Liver (tissue), 9 donors: Measurements from ENCODE around the gene PCBP1. TPM values are rescaled to one million over a fixed set of nuclear protein-coding genes. Genes with fewer than 3 reads are reported as not detected.

ENCODE experiments used
- DNase-seq: peaks from one replicate; pipeline ENCODE4 v3.0.0-alpha.2; 2017; ENCODE audit warnings: low spot score
- H3K27ac ChIP-seq, 2 donors: one replicate each; pipeline ENCODE4 v1.7.0; 2013; ENCODE audit warnings: inconsistent platforms in 2 of 2, low read length in 2 of 2, control low read depth in 1 of 2, low read depth in 1 of 2, mild to moderate bottlenecking in 1 of 2
- H3K27me3 ChIP-seq, 4 donors: one replicate each; pipeline versions ENCODE4 v1.6.1 to v1.7.0; 2013; ENCODE audit warnings: low read length in 3 of 4, inconsistent platforms in 1 of 4, mild to moderate bottlenecking in 1 of 4, moderate library complexity in 1 of 4; ENCODE audit not compliant: control insufficient read depth in 4 of 4, insufficient read depth in 4 of 4
- H3K36me3 ChIP-seq, 4 donors: one replicate each; pipeline versions ENCODE4 v1.6.1 to v1.7.0; 2013; ENCODE audit warnings: low read length in 3 of 4, mild to moderate bottlenecking in 3 of 4, low read depth in 1 of 4, moderate library complexity in 1 of 4; ENCODE audit not compliant: control insufficient read depth in 4 of 4, insufficient read depth in 3 of 4
- H3K4me1 ChIP-seq, 4 donors: one replicate each; pipeline versions ENCODE4 v1.6.1 to v1.7.0; 2013; ENCODE audit warnings: low read length in 3 of 4, mild to moderate bottlenecking in 3 of 4, moderate library complexity in 1 of 4; ENCODE audit not compliant: control insufficient read depth in 4 of 4, insufficient read depth in 4 of 4
- H3K4me3 ChIP-seq, 3 donors: one replicate each; pipeline versions ENCODE4 v1.6.1 to v1.7.0; 2013; ENCODE audit warnings: low read length in 3 of 3, control low read depth in 1 of 3, low read depth in 1 of 3, mild to moderate bottlenecking in 1 of 3
- H3K9ac ChIP-seq, 2 donors: one replicate each; pipeline ENCODE4 v1.7.0; 2013; ENCODE audit warnings: low read length in 2 of 2, mild to moderate bottlenecking in 2 of 2, moderate library complexity in 2 of 2, control low read depth in 1 of 2, low read depth in 1 of 2
- H3K9me3 ChIP-seq, 4 donors: one replicate each; pipeline versions ENCODE4 v1.6.1 to v1.7.0; 2013; ENCODE audit warnings: low read length in 3 of 4; ENCODE audit not compliant: control insufficient read depth in 4 of 4
- EGR1 ChIP-seq, 2 donors: IDR thresholded peaks; 2 replicates each; pipeline ENCODE4 v1.6.1; 2016 to 2018; ENCODE audit warnings: antibody characterized with exemption in 2 of 2, low read depth in 2 of 2
- FOXA1 ChIP-seq: IDR thresholded peaks from 2 replicates; pipeline ENCODE4 v1.6.1; 2016; ENCODE audit warnings: antibody characterized with exemption
- FOXA2 ChIP-seq: IDR thresholded peaks from 2 replicates; pipeline ENCODE4 v1.6.1; 2016; ENCODE audit warnings: antibody characterized with exemption
- GABPA ChIP-seq, 2 donors: IDR thresholded peaks in 1 of 2; conservative IDR thresholded peaks in 1 of 2; 2 replicates each; pipeline ENCODE4 v1.6.1; 2016; ENCODE audit warnings: antibody characterized with exemption in 2 of 2, mild to moderate bottlenecking in 1 of 2, moderate library complexity in 1 of 2
- HNF4A ChIP-seq, 2 donors: conservative IDR thresholded peaks; 2 replicates each; pipeline ENCODE4 v1.6.1; 2016; ENCODE audit warnings: antibody characterized with exemption in 2 of 2, mild to moderate bottlenecking in 2 of 2
- HNF4G ChIP-seq: IDR thresholded peaks from 2 replicates; pipeline ENCODE4 v1.6.1; 2016; ENCODE audit warnings: antibody characterized with exemption
- JUND ChIP-seq, 2 donors: IDR thresholded peaks; 2 replicates each; pipeline ENCODE4 v1.6.1; 2016; ENCODE audit warnings: antibody characterized with exemption in 2 of 2
- MAX ChIP-seq: IDR thresholded peaks from 2 replicates; pipeline ENCODE4 v1.6.1; 2016; ENCODE audit warnings: antibody characterized with exemption
- NR2F2 ChIP-seq: IDR thresholded peaks from 2 replicates; pipeline ENCODE4 v1.6.1; 2016; ENCODE audit warnings: antibody characterized with exemption
- RAD21 ChIP-seq, 2 donors: IDR thresholded peaks; 2 replicates each; pipeline ENCODE4 v1.6.1; 2016; ENCODE audit warnings: antibody characterized with exemption in 2 of 2, mild to moderate bottlenecking in 2 of 2
- RXRA ChIP-seq, 2 donors: IDR thresholded peaks; 2 replicates each; pipeline ENCODE4 v1.6.1; 2017 to 2018; ENCODE audit warnings: antibody characterized with exemption in 2 of 2, mild to moderate bottlenecking in 1 of 2
- SP1 ChIP-seq: IDR thresholded peaks from 2 replicates; pipeline ENCODE4 v1.6.1; 2018; ENCODE audit warnings: antibody characterized with exemption, mild to moderate bottlenecking
- TAF1 ChIP-seq: conservative IDR thresholded peaks from 2 replicates; pipeline ENCODE4 v1.6.1; 2016; ENCODE audit warnings: antibody characterized with exemption, mild to moderate bottlenecking
- YY1 ChIP-seq: IDR thresholded peaks from 2 replicates; pipeline ENCODE4 v1.6.1; 2016; ENCODE audit warnings: antibody characterized with exemption, mild to moderate bottlenecking
- ZBTB33 ChIP-seq: IDR thresholded peaks from 2 replicates; pipeline ENCODE4 v1.6.1; 2016; ENCODE audit warnings: antibody characterized with exemption
- WGBS: extraction: QIAGEN DNeasy Blood & Tissue Kit; methylation state at CpG from one replicate; pipeline ENCODE4 v1.1.7; 2013; 5-methylcytosine and 5-hydroxymethylcytosine counted together
- polyA plus RNA-seq, 2 donors: library from polyadenylated mRNA; stranded (reverse) in 1 of 2; unstranded in 1 of 2; fragments of 200-250 nt in 1 of 2; fragments of >200 nt in 1 of 2; fragmentation: Nextera tagmentation in 1 of 2; extraction: Ambion mirVana in 1 of 2; gene quantifications; one replicate each; pipeline versions ENCODE4 v1.2.1 to v1.2.3, GENCODE V29; 2013 to 2015
- total RNA-seq, 2 donors: library from RNA; depleted of rRNA; stranded (reverse); fragments of >200 nt; gene quantifications; one replicate each; pipeline ENCODE4 v1.2.3, GENCODE V29; 2014
- TF ChIP-seq, protein P1 (sequence below): IDR thresholded peaks from 2 replicates; pipeline ENCODE4 v1.6.1; 2016; ENCODE audit warnings: antibody characterized with exemption
- TF ChIP-seq, protein P2 (sequence below): IDR thresholded peaks from 2 replicates; pipeline ENCODE4 v1.6.1; 2016; ENCODE audit warnings: antibody characterized with exemption, mild to moderate bottlenecking
- donor health status: healthy.
- donor health status: healthy.
- donor health status: healthy.
- donor health status: healthy.
- donor health status: healthy.

PCBP1 gene
- total RNA-seq (10 to 100 TPM; 64.0 to 87.9 TPM), polyA plus RNA-seq (100 to 1,000 TPM in 1 of 2 donors, 10 to 100 TPM in 1; 88.0 to 202 TPM)

GRCh38 chr2:70086838-70087701 lies at the start of gene PCBP1:
Gene PCBP1 (plus strand): TSS chr2:70087477. CDS start chr2:70087744, 267 bp downstream.
- Histone ChIP-seq H3K9me3 (no peaks in the 10 kb centered on the region), H3K27ac (peak within 1 kb of the TSS; percentile 98 to 99), H3K27me3 (no peaks in the 10 kb centered on the region), H3K4me3 (peak within 1 kb of the TSS; percentile 84 to 94 (median 85)), H3K9ac (peak within 1 kb of the TSS; percentile 99 to 100), H3K36me3 (peaks cover 0 to 9% (median 5%) of the 10 kb centered on the region in 4 donors), H3K4me1 (peaks cover 0 to 37% (median under 1%) of the 10 kb centered on the region in 4 donors)
- DNase-seq = peak; percentile 98
- peak in 1 of 2 donors; percentile 24 for TF ChIP-seq JUND (IDR thresholded peaks at IDR 0.05)
- TF ChIP-seq ZBTB33 = peak; percentile 74
- TF ChIP-seq, protein P1, sequence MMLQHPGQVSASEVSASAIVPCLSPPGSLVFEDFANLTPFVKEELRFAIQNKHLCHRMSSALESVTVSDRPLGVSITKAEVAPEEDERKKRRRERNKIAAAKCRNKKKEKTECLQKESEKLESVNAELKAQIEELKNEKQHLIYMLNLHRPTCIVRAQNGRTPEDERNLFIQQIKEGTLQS = no peak
- no peak for TF ChIP-seq TAF1
- TF ChIP-seq NR2F2 = peak; percentile 72
- peak; percentile 68 for TF ChIP-seq MAX
- TF ChIP-seq GABPA (IDR thresholded peaks at IDR 0.05 in 1 of 2, conservative IDR thresholded peaks at IDR 0.05 in 1 of 2) = peak; percentile 78 to 89
- TF ChIP-seq, protein P2, sequence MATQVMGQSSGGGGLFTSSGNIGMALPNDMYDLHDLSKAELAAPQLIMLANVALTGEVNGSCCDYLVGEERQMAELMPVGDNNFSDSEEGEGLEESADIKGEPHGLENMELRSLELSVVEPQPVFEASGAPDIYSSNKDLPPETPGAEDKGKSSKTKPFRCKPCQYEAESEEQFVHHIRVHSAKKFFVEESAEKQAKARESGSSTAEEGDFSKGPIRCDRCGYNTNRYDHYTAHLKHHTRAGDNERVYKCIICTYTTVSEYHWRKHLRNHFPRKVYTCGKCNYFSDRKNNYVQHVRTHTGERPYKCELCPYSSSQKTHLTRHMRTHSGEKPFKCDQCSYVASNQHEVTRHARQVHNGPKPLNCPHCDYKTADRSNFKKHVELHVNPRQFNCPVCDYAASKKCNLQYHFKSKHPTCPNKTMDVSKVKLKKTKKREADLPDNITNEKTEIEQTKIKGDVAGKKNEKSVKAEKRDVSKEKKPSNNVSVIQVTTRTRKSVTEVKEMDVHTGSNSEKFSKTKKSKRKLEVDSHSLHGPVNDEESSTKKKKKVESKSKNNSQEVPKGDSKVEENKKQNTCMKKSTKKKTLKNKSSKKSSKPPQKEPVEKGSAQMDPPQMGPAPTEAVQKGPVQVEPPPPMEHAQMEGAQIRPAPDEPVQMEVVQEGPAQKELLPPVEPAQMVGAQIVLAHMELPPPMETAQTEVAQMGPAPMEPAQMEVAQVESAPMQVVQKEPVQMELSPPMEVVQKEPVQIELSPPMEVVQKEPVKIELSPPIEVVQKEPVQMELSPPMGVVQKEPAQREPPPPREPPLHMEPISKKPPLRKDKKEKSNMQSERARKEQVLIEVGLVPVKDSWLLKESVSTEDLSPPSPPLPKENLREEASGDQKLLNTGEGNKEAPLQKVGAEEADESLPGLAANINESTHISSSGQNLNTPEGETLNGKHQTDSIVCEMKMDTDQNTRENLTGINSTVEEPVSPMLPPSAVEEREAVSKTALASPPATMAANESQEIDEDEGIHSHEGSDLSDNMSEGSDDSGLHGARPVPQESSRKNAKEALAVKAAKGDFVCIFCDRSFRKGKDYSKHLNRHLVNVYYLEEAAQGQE = peak; percentile 13
- TF ChIP-seq FOXA2 = no peak
- peak in 1 of 2 donors; percentile 41 for TF ChIP-seq EGR1 (IDR thresholded peaks at IDR 0.05; ENCODE audit: low read depth in 2 of 2)
- peak; percentile 63 to 72 for TF ChIP-seq RXRA (IDR thresholded peaks at IDR 0.05)
- TF ChIP-seq RAD21 (IDR thresholded peaks at IDR 0.05) = peak in 1 of 2 donors; percentile 12
- TF ChIP-seq SP1 = peak; percentile 45
- under 1% methylated on average over 94 of the region's 94 CpGs for WGBS

- no peak for DNase-seq
- Histone ChIP-seq H3K27ac (no peak overlapping the region), H3K27me3 (no peaks in the 10 kb centered on the region), H3K4me1 (peaks cover 7 to 14% (median 9%) of the 10 kb centered on the region in 4 donors), H3K36me3 (peaks cover 0 to 2% (median 0%) of the 10 kb centered on the region in 4 donors), H3K9me3 (no peaks in the 10 kb centered on the region), H3K9ac (no peak overlapping the region), H3K4me3 (no peak overlapping the region)
- WGBS = 79% methylated on average over 2 of the region's 2 CpGs
- TF ChIP-seq RAD21 (IDR thresholded peaks at IDR 0.05) (no peak), FOXA1 (no peak), EGR1 (IDR thresholded peaks at IDR 0.05; ENCODE audit: low read depth in 2 of 2) (no peak), HNF4G (no peak), JUND (IDR thresholded peaks at IDR 0.05) (no peak), HNF4A (conservative IDR thresholded peaks at IDR 0.05) (no peak), YY1 (no peak), ZBTB33 (no peak), RXRA (IDR thresholded peaks at IDR 0.05) (no peak), FOXA2 (no peak), NR2F2 (no peak)
- TF ChIP-seq, protein P2 = no peak
Measured at GRCh38 chr2:70039366-70039765, 47.9 kb upstream of the PCBP1 start.
